ENCODE data around the gene S100A12. TPM values are rescaled to one million over a fixed set of nuclear protein-coding genes. Genes with fewer than 3 reads are reported as not detected.
"Not testable (repeated sequence)": the region's sequence is repeated elsewhere in the genome, so short reads cannot be mapped to it uniquely, and the experiment has no call there.

S100A12 gene
- total RNA-seq, 4 donors from 2014 or later: not detected

- no peaks in the 10 kb centered on the region for H3K36me3 ChIP-seq
- no peak overlapping the region for H3K4me3 ChIP-seq
- WGBS, 2 donors (ENCODE audit: low coverage in 1 of 2): 60% methylated on average over 15 of the region's 17 CpGs; no CpG with 5 or more reads in 1 of the 2 donors
- TF ChIP-seq CTCF (IDR thresholded peaks at IDR 0.05): no peak
- TF ChIP-seq POLR2A (IDR thresholded peaks at IDR 0.05): no peak
- no peak for TF ChIP-seq POLR2AphosphoS5 (IDR thresholded peaks at IDR 0.05)
- no peak for TF ChIP-seq EP300 (IDR thresholded peaks at IDR 0.05; ENCODE audit: low read depth)
- no peak overlapping the region for H3K27ac ChIP-seq
- peaks cover 36% of the 10 kb centered on the region for H3K27me3 ChIP-seq
- no peaks in the 10 kb centered on the region for H3K9me3 ChIP-seq
- in situ Hi-C loops (cut with MboI; ENCODE audit: low pct_ligation_motif_present in 1 of 4, low pct_unique_long_range_greater_than_20kb in 1 of 4, low sequenced_read_pairs in 3 of 4) (loop anchor here in 3 of 4 donors (5.0 to 25.0 kb wide), 3 partner anchors 133 to 238 kb away; no protein-coding TSS in a partner anchor), intact Hi-C loops (cut with DNase I; ENCODE audit: low total_unique reads) (loop anchor here (5.0 kb wide), 1 partner anchor 148 kb away; no protein-coding TSS in a partner anchor)
- DNase-seq: no peak
- no peaks in the 10 kb centered on the region for H3K4me1 ChIP-seq
These were observed 25.8 kb downstream of the S100A12 start for GRCh38 chr1:153349363-153350320.

GRCh38 chr1:153348511-153349362 is 26.7 kb downstream of the S100A12 start, which contains the start of gene PGLYRP4:
PGLYRP4 (minus strand) TSS chr1:153348841; CDS start chr1:153347932, 909 bp downstream.
- 54 to 74% methylated on average over 4 to 9 of the region's 10 CpGs for WGBS, 2 donors (ENCODE audit: low coverage in 1 of 2)
- Histone ChIP-seq H3K4me3 (no peak within 1 kb of the TSS), H3K9me3 (no peaks in the 10 kb centered on the region), H3K27ac (no peak within 1 kb of the TSS), H3K27me3 (peaks cover 35% of the 10 kb centered on the region), H3K36me3 (no peaks in the 10 kb centered on the region), H3K4me1 (no peaks in the 10 kb centered on the region)
- in situ Hi-C loops (cut with MboI; ENCODE audit: low pct_ligation_motif_present in 1 of 4, low pct_unique_long_range_greater_than_20kb in 1 of 4, low sequenced_read_pairs in 3 of 4): loop anchor here in 1 of 4 donors (5.0 kb wide), 1 partner anchor 139 kb away; no protein-coding TSS in a partner anchor
- DNase-seq: no peak
- no peak for TF ChIP-seq POLR2AphosphoS5 (IDR thresholded peaks at IDR 0.05)
- no peak for TF ChIP-seq POLR2A (IDR thresholded peaks at IDR 0.05)
- no peak for TF ChIP-seq EP300 (IDR thresholded peaks at IDR 0.05; ENCODE audit: low read depth)
- no peak for TF ChIP-seq CTCF (IDR thresholded peaks at IDR 0.05)
- intact Hi-C loops (cut with DNase I; ENCODE audit: low total_unique reads): no loop called here

GRCh38 chr1:153347856-153348255 is 27.6 kb downstream of the S100A12 start:
- WGBS, 2 donors (ENCODE audit: low coverage in 1 of 2): 64% methylated on average over 7 of the region's 7 CpGs; no CpG with 5 or more reads in 1 of the 2 donors
- TF ChIP-seq POLR2A (IDR thresholded peaks at IDR 0.05): no peak
- TF ChIP-seq POLR2AphosphoS5 (IDR thresholded peaks at IDR 0.05): no peak
- TF ChIP-seq EP300 (IDR thresholded peaks at IDR 0.05; ENCODE audit: low read depth): no peak
- no peak for TF ChIP-seq CTCF (IDR thresholded peaks at IDR 0.05)

GRCh38 chr1:153347049-153347448 is 28.4 kb downstream of the S100A12 start:
- peaks cover 29% of the 10 kb centered on the region for H3K27me3 ChIP-seq
- H3K4me1 ChIP-seq; H3K9me3 ChIP-seq; DNase-seq; intact Hi-C loops (cut with DNase I; ENCODE audit: low total_unique reads); H3K4me3 ChIP-seq; H3K27ac ChIP-seq; H3K36me3 ChIP-seq: not testable (repeated sequence)
- in situ Hi-C loops (cut with MboI; ENCODE audit: low pct_ligation_motif_present in 1 of 4, low pct_unique_long_range_greater_than_20kb in 1 of 4, low sequenced_read_pairs in 3 of 4): loop anchor here in 1 of 4 donors (5.0 kb wide), 1 partner anchor 140 kb away; no protein-coding TSS in a partner anchor
- 54 to 72% methylated on average over 3 to 14 of the region's 14 CpGs for WGBS, 2 donors (ENCODE audit: low coverage in 1 of 2)

More at GRCh38 chr1:153347856-153348255, 27.6 kb downstream of the S100A12 start:
- Histone ChIP-seq H3K36me3 (no peaks in the 10 kb centered on the region), H3K4me1 (no peaks in the 10 kb centered on the region), H3K27me3 (peaks cover 32% of the 10 kb centered on the region), H3K9me3 (no peaks in the 10 kb centered on the region), H3K27ac (no peak overlapping the region), H3K4me3 (no peak overlapping the region)
- DNase-seq: no peak
- intact Hi-C loops (cut with DNase I; ENCODE audit: low total_unique reads): no loop called here
- in situ Hi-C loops (cut with MboI; ENCODE audit: low pct_ligation_motif_present in 1 of 4, low pct_unique_long_range_greater_than_20kb in 1 of 4, low sequenced_read_pairs in 3 of 4): loop anchor here in 1 of 4 donors (5.0 kb wide), 1 partner anchor 139 kb away; no protein-coding TSS in a partner anchor
